ENCODE data around the gene MRPL10. TPM values are rescaled to one million over a fixed set of nuclear protein-coding genes. Genes with fewer than 3 reads are reported as not detected.
A peak's percentile ranks its signal among the peaks of the same experiment; 100 is the strongest.

MRPL10 gene
- total RNA-seq, 1 experiment from 2014 or later = 159 TPM

- Mint-ChIP-seq H3K27ac (ENCODE audit: unreplicated experiment) (peak overlapping the region; percentile 93), H3K36me3 (ENCODE audit: insufficient read depth, unreplicated experiment) (peaks cover 36% of the 10 kb centered on the region), H3K27me3 (ENCODE audit: insufficient read depth, unreplicated experiment) (no peaks in the 10 kb centered on the region), H3K4me1 (ENCODE audit: low read depth, unreplicated experiment) (peaks cover 36% of the 10 kb centered on the region), H3K9me3 (ENCODE audit: unreplicated experiment) (no peaks in the 10 kb centered on the region), H3K4me3 (ENCODE audit: unreplicated experiment) (no peak overlapping the region)
- BruUV-seq (replicated peaks) = no TSS peak
- no peak overlapping the region for H3K4me3 ChIP-seq (ENCODE audit: low read depth, low read length)
- no peak for TF ChIP-seq CTCF (IDR thresholded peaks at IDR 0.05; ENCODE audit: insufficient read depth in 1 of 2, low read depth in 1 of 2, low read length in 1 of 2, severe bottlenecking in 1 of 2, unreplicated experiment in 1 of 2)
- H3K27me3 ChIP-seq (replicated peaks; ENCODE audit: control insufficient read depth, insufficient read depth, low read length) = no peaks in the 10 kb centered on the region
- H3K4me1 ChIP-seq = peaks cover 36% of the 10 kb centered on the region
- peak in 1 of 2 experiments; percentile 51 for DNase-seq
- CTCF ChIA-PET = interaction anchor here (0.6 to 1.0 kb wide), 2 partner anchors 33 to 86 kb away, joined by 4 to 8 read pairs; no protein-coding TSS in a partner anchor
- H3K9me3 ChIP-seq = no peaks in the 10 kb centered on the region
- H3K36me3 ChIP-seq (ENCODE audit: control insufficient read depth, insufficient read depth, low read length) = peaks cover 12% of the 10 kb centered on the region; the same call in 1 of the 2 replicates
- POLR2A ChIA-PET = no interaction called here
- intact Hi-C loops (cut with micrococcal nuclease; ENCODE audit: unreplicated experiment) = no loop called here
Observed at GRCh38 chr17:47808830-47809480, 22.4 kb downstream of the MRPL10 start.

- no TSS peak for BruUV-seq (replicated peaks)
- Histone ChIP-seq H3K9me3 (no peaks in the 10 kb centered on the region), H3K36me3 (ENCODE audit: control insufficient read depth, insufficient read depth, low read length) (peaks cover 12% of the 10 kb centered on the region; the same call in 1 of the 2 replicates), H3K27me3 (replicated peaks; ENCODE audit: control insufficient read depth, insufficient read depth, low read length) (no peaks in the 10 kb centered on the region), H3K4me3 (ENCODE audit: low read depth, low read length) (no peak overlapping the region), H3K4me1 (peaks cover 36% of the 10 kb centered on the region)
- peaks cover 36% of the 10 kb centered on the region for H3K4me1 Mint-ChIP-seq (ENCODE audit: low read depth, unreplicated experiment)
- POLR2A ChIA-PET = no interaction called here
- H3K27ac Mint-ChIP-seq (ENCODE audit: unreplicated experiment) = peak overlapping the region; percentile 93
- CTCF ChIA-PET = interaction anchor here (0.6 to 1.0 kb wide), 2 partner anchors 32 to 87 kb away, joined by 4 to 8 read pairs; no protein-coding TSS in a partner anchor
- intact Hi-C loops (cut with micrococcal nuclease; ENCODE audit: unreplicated experiment) = no loop called here
- H3K27me3 Mint-ChIP-seq (ENCODE audit: insufficient read depth, unreplicated experiment) = no peaks in the 10 kb centered on the region
- no peak for DNase-seq
- peaks cover 36% of the 10 kb centered on the region for H3K36me3 Mint-ChIP-seq (ENCODE audit: insufficient read depth, unreplicated experiment)
- no peak for TF ChIP-seq CTCF (IDR thresholded peaks at IDR 0.05; ENCODE audit: insufficient read depth in 1 of 2, low read depth in 1 of 2, low read length in 1 of 2, severe bottlenecking in 1 of 2, unreplicated experiment in 1 of 2)
- peak overlapping the region; percentile 22 for H3K4me3 Mint-ChIP-seq (ENCODE audit: unreplicated experiment)
- H3K9me3 Mint-ChIP-seq (ENCODE audit: unreplicated experiment) = no peaks in the 10 kb centered on the region
Observed at GRCh38 chr17:47808036-47808829, 23.1 kb downstream of the MRPL10 start.

DNA sequence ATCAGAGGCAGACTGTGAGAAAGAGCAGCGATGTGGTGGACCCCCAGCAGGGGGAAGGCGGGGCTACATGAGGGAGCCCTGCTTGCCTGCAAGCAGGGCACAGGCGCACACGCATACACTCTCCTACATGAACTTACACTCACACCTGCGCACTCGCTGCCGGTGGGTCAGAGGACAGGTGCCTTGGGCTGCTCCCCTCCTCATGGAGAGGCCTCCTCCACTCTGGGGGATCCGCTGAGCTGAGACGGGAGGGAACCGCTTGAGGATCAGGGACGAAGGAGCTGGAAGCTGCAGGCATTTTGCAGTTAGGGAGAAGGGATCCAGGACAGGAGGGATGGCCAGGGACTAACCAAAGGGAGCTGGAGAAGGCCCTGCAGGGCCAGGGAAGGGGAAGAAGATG, 23.9 kb downstream of the MRPL10 start:
- intact Hi-C loops (cut with micrococcal nuclease; ENCODE audit: unreplicated experiment) = no loop called here
- H3K9me3 Mint-ChIP-seq (ENCODE audit: unreplicated experiment) = no peaks in the 10 kb centered on the region
- CTCF ChIA-PET = no interaction called here

More for the DNA sequence above, 23.9 kb downstream of the MRPL10 start:
- H3K27me3 ChIP-seq (replicated peaks; ENCODE audit: control insufficient read depth, insufficient read depth, low read length) = no peaks in the 10 kb centered on the region
- POLR2A ChIA-PET = no interaction called here
- peaks cover 36% of the 10 kb centered on the region for H3K4me1 ChIP-seq
- no TSS peak for BruUV-seq (replicated peaks)
- H3K27me3 Mint-ChIP-seq (ENCODE audit: insufficient read depth, unreplicated experiment) = no peaks in the 10 kb centered on the region
- DNase-seq = peak in 1 of 2 experiments; percentile 50
- peak overlapping the region; percentile 22 for H3K4me3 Mint-ChIP-seq (ENCODE audit: unreplicated experiment)
- peaks cover 12% of the 10 kb centered on the region; the same call in 1 of the 2 replicates for H3K36me3 ChIP-seq (ENCODE audit: control insufficient read depth, insufficient read depth, low read length)
- peaks cover 36% of the 10 kb centered on the region for H3K36me3 Mint-ChIP-seq (ENCODE audit: insufficient read depth, unreplicated experiment)
- H3K4me3 ChIP-seq (ENCODE audit: low read depth, low read length) = no peak overlapping the region
- H3K9me3 ChIP-seq = no peaks in the 10 kb centered on the region
- TF ChIP-seq CTCF (IDR thresholded peaks at IDR 0.05; ENCODE audit: insufficient read depth in 1 of 2, low read depth in 1 of 2, low read length in 1 of 2, severe bottlenecking in 1 of 2, unreplicated experiment in 1 of 2) = no peak
- peaks cover 34% of the 10 kb centered on the region for H3K4me1 Mint-ChIP-seq (ENCODE audit: low read depth, unreplicated experiment)
- peak overlapping the region; percentile 93 for H3K27ac Mint-ChIP-seq (ENCODE audit: unreplicated experiment)
